Heart left ventricle (tissue), 16 donors: ENCODE data around the gene OR6C3. TPM values are rescaled to one million over a fixed set of nuclear protein-coding genes. Genes with fewer than 3 reads are reported as not detected.

Experiments
- ATAC-seq, 4 donors: fragments of 200-7000 bp; cut with Tn5 transposase; one replicate each; pipeline ENCODE4 v1.9.1; 2020 to 2022; ENCODE audit warnings: moderate library complexity in 4 of 4, mild to moderate bottlenecking in 3 of 4, moderate number of reproducible peaks in 1 of 4
- DNase-seq, 5 donors: peaks; one replicate each; pipeline ENCODE4 v3.0.0-alpha.2; 2020
- H3K27ac ChIP-seq, 12 donors: fragments of 200-600 bp; sonication (generic) in 4 of 12; one replicate each; pipeline versions ENCODE4 v1.5.0 to v1.8.0; 2016 to 2022; ENCODE audit warnings: mild to moderate bottlenecking in 2 of 12
- H3K27me3 ChIP-seq, 9 donors: fragments of 200-600 bp; sonication (generic) in 2 of 9; one replicate each; pipeline versions ENCODE4 v1.5.1 to v1.8.0; 2016 to 2022; ENCODE audit warnings: mild to moderate bottlenecking in 3 of 9
- H3K36me3 ChIP-seq, 9 donors: fragments of 200-600 bp; sonication (generic) in 2 of 9; one replicate each; pipeline versions ENCODE4 v1.5.0 to v1.8.0; 2018 to 2022; ENCODE audit warnings: mild to moderate bottlenecking in 2 of 9
- H3K4me1 ChIP-seq, 12 donors: fragments of 200-600 bp; sonication (generic) in 4 of 12; one replicate each; pipeline versions ENCODE4 v1.5.0 to v1.8.0; 2016 to 2022; ENCODE audit warnings: mild to moderate bottlenecking in 3 of 12
- H3K4me3 ChIP-seq, 12 donors: fragments of 200-600 bp; sonication (generic) in 4 of 12; one replicate each; pipeline versions ENCODE4 v1.5.0 to v1.8.0; 2017 to 2022; ENCODE audit warnings: mild to moderate bottlenecking in 9 of 12, moderate library complexity in 4 of 12
- H3K9me3 ChIP-seq, 12 donors: fragments of 200-600 bp; sonication (generic) in 4 of 12; one replicate each; pipeline versions ENCODE4 v1.5.0 to v1.8.0; 2016 to 2022; ENCODE audit warnings: mild to moderate bottlenecking in 1 of 12
- CTCF ChIP-seq, 12 donors: fragments of 200-600 bp; sonication (generic) in 4 of 12; IDR thresholded peaks; one replicate each; pipeline versions ENCODE4 v1.5.0 to v1.8.0; 2018 to 2022; ENCODE audit warnings: antibody characterized with exemption in 12 of 12, mild to moderate bottlenecking in 5 of 12
- POLR2A ChIP-seq, 2 donors: fragments of 450-650 bp; IDR thresholded peaks; one replicate each; pipeline ENCODE4 v1.6.1; 2017; ENCODE audit warnings: antibody characterized with exemption in 2 of 2, mild to moderate bottlenecking in 2 of 2, moderate library complexity in 2 of 2
- WGBS, 4 donors: extraction: QIAGEN DNeasy Blood & Tissue Kit in 2 of 4; methylation state at CpG; one replicate each; pipeline versions ENCODE4 v1.1.5 to v1.1.7; 2013 to 2018; 5-methylcytosine and 5-hydroxymethylcytosine counted together
- intact Hi-C, 10 donors: fragments of 100-400 bp; cut with DNase I; formaldehyde crosslinking; loops; one replicate each; pipeline versions ENCODE4 v1.11.1 to v1.14.2; 2022
- polyA plus RNA-seq, 2 donors: library from polyadenylated mRNA; stranded (reverse); fragments of 200-250 nt; gene quantifications; one replicate each; pipeline ENCODE4 v1.2.3, GENCODE V29; 2013
- total RNA-seq, 9 donors: library from RNA; depleted of rRNA in 2 of 9; stranded (reverse); fragments of >200 nt in 2 of 9; fragmentation: NEBNext Ultra II Directional in 3 of 9; extraction: Animal tissue kit (Norgen Biotek cat#: 25700) in 3 of 9; gene quantifications; one replicate each; pipeline versions ENCODE4 v1.1.0 to v1.2.4, GENCODE V29; 2016 to 2023
- donor health status: ischemic (EF 13 %, LVEDD 7.1; RV severe dilation, severe dysfunction).
- donor health status: healthy with polysubstance abuse.
- donor health status: DM: no; HTN: yes; CAD: no.
- donor health status: DM: no; HTN: no; CAD: no.
- donor health status: ischemic (EF 25% LVEDD 6.9; RV normal size, moderate dysfunction).
- donor health status: ischemic (EF 25% LVEDD 5.7; RV mildly dilated, moderate dysfunction).
- donor health status: healthy.
- donor health status: DM: yes; HTN: yes; CAD: no.
- donor health status: ischemic (EF 35%, LVEDD 5.7; RV mildly dilated, moderate dysfunction).
- donor health status: nonischemic (EF 11% LVEDD 7.7; RV severe dilation, severe dysfunction).
- donor health status: DM: yes; HTN: yes; CAD: no.
- donor health status: PGD.
- donor health status: ischemic (EF 29% LVEDD 5.4; RV normal size, mild dysfunction).
- donor health status: nonischemic (EF 23%, LVEDD 6.1; RV moderate dilation, normal function).

The OR6C3 gene
- total and polyA plus RNA-seq, 11 donors = not detected

- H3K4me3 ChIP-seq = no peak within 1 kb of the TSS
- intact Hi-C loops = no loop called here
- H3K4me1 ChIP-seq = no peaks in the 10 kb centered on the region
- H3K9me3 ChIP-seq = no peaks in the 10 kb centered on the region
- no peak for ATAC-seq
- no peak for TF ChIP-seq CTCF (IDR thresholded peaks at IDR 0.05)
- no peak for TF ChIP-seq POLR2A (IDR thresholded peaks at IDR 0.05)
- WGBS, 4 donors = 85 to 89% (median 87%) methylated on average over 4 of the region's 4 CpGs
- H3K27me3 ChIP-seq = no peaks in the 10 kb centered on the region
- no peak within 1 kb of the TSS for H3K27ac ChIP-seq
- no peaks in the 10 kb centered on the region for H3K36me3 ChIP-seq
- DNase-seq = no peak
Observed at GRCh38 chr12:55362675-55363074, 32.1 kb downstream of the OR6C3 start, which contains the start of gene OR6C75. Gene OR6C75 (plus strand): TSS chr12:55362975. CDS start chr12:55365111, 2,136 bp downstream.

- Histone ChIP-seq H3K9me3 (no peaks in the 10 kb centered on the region), H3K4me3 (no peak overlapping the region), H3K4me1 (no peaks in the 10 kb centered on the region), H3K27me3 (no peaks in the 10 kb centered on the region), H3K27ac (no peak overlapping the region), H3K36me3 (no peaks in the 10 kb centered on the region)
- intact Hi-C loops = no loop called here
- TF ChIP-seq POLR2A (IDR thresholded peaks at IDR 0.05) = no peak
- TF ChIP-seq CTCF (IDR thresholded peaks at IDR 0.05) = no peak
- 52 to 59% (median 55%) methylated on average over 3 of the region's 3 CpGs for WGBS, 4 donors
- no peak for DNase-seq
- no peak for ATAC-seq
Observed at GRCh38 chr12:55365086-55365485, 34.5 kb downstream of the OR6C3 start.

GRCh38 chr12:55372521-55372920 lies 42.0 kb downstream of the OR6C3 start:
- TF ChIP-seq POLR2A (IDR thresholded peaks at IDR 0.05) = no peak
- TF ChIP-seq CTCF (IDR thresholded peaks at IDR 0.05) = no peak
- H3K27me3 ChIP-seq = no peaks in the 10 kb centered on the region
- H3K36me3 ChIP-seq = no peaks in the 10 kb centered on the region
- no peak for ATAC-seq
- no peak overlapping the region for H3K4me3 ChIP-seq
- DNase-seq = no peak
- intact Hi-C loops = no loop called here
- H3K27ac ChIP-seq = no peak overlapping the region
- H3K4me1 ChIP-seq = no peaks in the 10 kb centered on the region
- H3K9me3 ChIP-seq = no peaks in the 10 kb centered on the region
- WGBS, 4 donors = 68 to 82% (median 69%) methylated on average over 4 of the region's 4 CpGs

Other genes with a start within 250 kb of the OR6C3 start
- not detected for gene OR9K2, start 204.3 kb upstream of the OR6C3 start, total RNA-seq
- not detected for gene OR9K2, start 204.3 kb upstream of the OR6C3 start, polyA plus RNA-seq
- not detected for gene OR10A7, start 109.7 kb upstream of the OR6C3 start, total RNA-seq
- gene OR10A7, start 109.7 kb upstream of the OR6C3 start, polyA plus RNA-seq = not detected
- not detected for gene OR6C74, start 86.1 kb upstream of the OR6C3 start, total RNA-seq
- not detected for gene OR6C74, start 86.1 kb upstream of the OR6C3 start, polyA plus RNA-seq
- gene OR6C6, start 34.2 kb upstream of the OR6C3 start, total RNA-seq = not detected
- gene OR6C6, start 34.2 kb upstream of the OR6C3 start, polyA plus RNA-seq = not detected
- not detected for gene OR6C1, start 16.4 kb upstream of the OR6C3 start, total RNA-seq
- gene OR6C1, start 16.4 kb upstream of the OR6C3 start, polyA plus RNA-seq = not detected
- not detected for gene OR6C75, start 32.2 kb downstream of the OR6C3 start, total RNA-seq
- gene OR6C75, start 32.2 kb downstream of the OR6C3 start, polyA plus RNA-seq = not detected
- not detected for gene OR6C65, start 69.8 kb downstream of the OR6C3 start, total RNA-seq
- gene OR6C65, start 69.8 kb downstream of the OR6C3 start, polyA plus RNA-seq = not detected
- gene OR6C76, start 95.5 kb downstream of the OR6C3 start, total RNA-seq = not detected
- gene OR6C76, start 95.5 kb downstream of the OR6C3 start, polyA plus RNA-seq = not detected
- gene OR6C2, start 113.3 kb downstream of the OR6C3 start, total RNA-seq = not detected
- not detected for gene OR6C2, start 113.3 kb downstream of the OR6C3 start, polyA plus RNA-seq
- not detected for gene OR6C70, start 139.4 kb downstream of the OR6C3 start, total RNA-seq
- not detected for gene OR6C70, start 139.4 kb downstream of the OR6C3 start, polyA plus RNA-seq
- not detected for gene OR6C68, start 161.6 kb downstream of the OR6C3 start, total RNA-seq
- not detected for gene OR6C68, start 161.6 kb downstream of the OR6C3 start, polyA plus RNA-seq
- gene OR6C4, start 218.9 kb downstream of the OR6C3 start, total RNA-seq = not detected
- not detected for gene OR6C4, start 218.9 kb downstream of the OR6C3 start, polyA plus RNA-seq
- not detected for gene OR2AP1, start 241.7 kb downstream of the OR6C3 start, total RNA-seq
- not detected for gene OR2AP1, start 241.7 kb downstream of the OR6C3 start, polyA plus RNA-seq